Transverse colon (tissue), 3 donors: ENCODE data around the gene LGALS12.

Experiments
- EP300 ChIP-seq: sonication (generic); formaldehyde crosslinking; IDR thresholded peaks from one replicate; pipeline ENCODE4 v1.6.1; 2017; ENCODE audit warnings: antibody characterized with exemption, low read depth
- POLR2A ChIP-seq: fragments of 450-650 bp; IDR thresholded peaks from one replicate; pipeline ENCODE4 v1.6.1; 2016; ENCODE audit warnings: antibody characterized with exemption, mild to moderate bottlenecking, moderate library complexity
- TF ChIP-seq, protein P1 (sequence below), 5 experiments: fragments of 200-600 bp in 3 of 5; fragments of 450-650 bp in 2 of 5; sonication (generic) in 3 of 5; IDR thresholded peaks; 1 replicate in 2 of 5; 2 replicates in 3 of 5; pipeline ENCODE4 v1.5.1; 2016 to 2017; ENCODE audit warnings: antibody characterized with exemption in 5 of 5, inconsistent platforms in 3 of 5, mild to moderate bottlenecking in 2 of 5, moderate library complexity in 1 of 5

DNA sequence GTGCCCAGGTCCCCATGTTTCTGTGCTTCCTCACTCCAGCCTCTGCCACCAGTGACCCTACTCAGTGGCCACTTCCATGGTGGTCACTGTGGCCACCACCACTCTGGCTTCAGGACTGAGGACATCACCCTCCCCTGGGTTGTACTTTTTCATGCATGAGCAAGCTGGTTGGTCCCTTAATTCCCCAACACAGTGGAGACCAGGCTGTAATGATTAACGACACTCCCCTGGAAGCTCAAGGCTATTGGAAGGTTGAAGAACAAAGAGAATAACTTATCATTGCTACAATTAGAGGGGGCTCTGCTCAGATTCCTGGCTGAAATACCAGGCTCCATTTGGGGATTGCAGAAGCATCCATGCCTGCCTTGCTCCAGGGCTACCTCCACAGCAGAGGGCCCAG is 41.2 kb downstream of the LGALS12 start:
- TF ChIP-seq, protein P1, sequence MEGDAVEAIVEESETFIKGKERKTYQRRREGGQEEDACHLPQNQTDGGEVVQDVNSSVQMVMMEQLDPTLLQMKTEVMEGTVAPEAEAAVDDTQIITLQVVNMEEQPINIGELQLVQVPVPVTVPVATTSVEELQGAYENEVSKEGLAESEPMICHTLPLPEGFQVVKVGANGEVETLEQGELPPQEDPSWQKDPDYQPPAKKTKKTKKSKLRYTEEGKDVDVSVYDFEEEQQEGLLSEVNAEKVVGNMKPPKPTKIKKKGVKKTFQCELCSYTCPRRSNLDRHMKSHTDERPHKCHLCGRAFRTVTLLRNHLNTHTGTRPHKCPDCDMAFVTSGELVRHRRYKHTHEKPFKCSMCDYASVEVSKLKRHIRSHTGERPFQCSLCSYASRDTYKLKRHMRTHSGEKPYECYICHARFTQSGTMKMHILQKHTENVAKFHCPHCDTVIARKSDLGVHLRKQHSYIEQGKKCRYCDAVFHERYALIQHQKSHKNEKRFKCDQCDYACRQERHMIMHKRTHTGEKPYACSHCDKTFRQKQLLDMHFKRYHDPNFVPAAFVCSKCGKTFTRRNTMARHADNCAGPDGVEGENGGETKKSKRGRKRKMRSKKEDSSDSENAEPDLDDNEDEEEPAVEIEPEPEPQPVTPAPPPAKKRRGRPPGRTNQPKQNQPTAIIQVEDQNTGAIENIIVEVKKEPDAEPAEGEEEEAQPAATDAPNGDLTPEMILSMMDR (IDR thresholded peaks at IDR 0.05) = no peak
- TF ChIP-seq EP300 (no peak), POLR2A (no peak)
